Spleen (tissue), 7 donors: ENCODE results near the gene PPM1M.

Source experiments
- POLR2A ChIP-seq, 3 donors: fragments of 450-650 bp; IDR thresholded peaks; one replicate each; pipeline ENCODE4 v1.5.1; 2017; ENCODE audit warnings: antibody characterized with exemption in 3 of 3, mild to moderate bottlenecking in 1 of 3
- TF ChIP-seq, protein P1 (sequence below), 11 experiments: fragments of 200-600 bp in 7 of 11; fragments of 450-650 bp in 4 of 11; sonication (generic) in 4 of 11; IDR thresholded peaks in 8 of 11; conservative IDR thresholded peaks in 3 of 11; 1 replicate in 7 of 11; 2 replicates in 4 of 11; pipeline versions ENCODE4 v1.4.0 to v1.8.0; 2016 to 2021; ENCODE audit warnings: antibody characterized with exemption in 11 of 11, inconsistent platforms in 4 of 11, mild to moderate bottlenecking in 1 of 11
- donor health status: DM: no; HTN: no; CAD: no; lungs with moderate emphysema.
- donor health status: DM: no; HTN: no; CAD: no.
- donor health status: DM: no; HTN: no; CAD: no.

DNA sequence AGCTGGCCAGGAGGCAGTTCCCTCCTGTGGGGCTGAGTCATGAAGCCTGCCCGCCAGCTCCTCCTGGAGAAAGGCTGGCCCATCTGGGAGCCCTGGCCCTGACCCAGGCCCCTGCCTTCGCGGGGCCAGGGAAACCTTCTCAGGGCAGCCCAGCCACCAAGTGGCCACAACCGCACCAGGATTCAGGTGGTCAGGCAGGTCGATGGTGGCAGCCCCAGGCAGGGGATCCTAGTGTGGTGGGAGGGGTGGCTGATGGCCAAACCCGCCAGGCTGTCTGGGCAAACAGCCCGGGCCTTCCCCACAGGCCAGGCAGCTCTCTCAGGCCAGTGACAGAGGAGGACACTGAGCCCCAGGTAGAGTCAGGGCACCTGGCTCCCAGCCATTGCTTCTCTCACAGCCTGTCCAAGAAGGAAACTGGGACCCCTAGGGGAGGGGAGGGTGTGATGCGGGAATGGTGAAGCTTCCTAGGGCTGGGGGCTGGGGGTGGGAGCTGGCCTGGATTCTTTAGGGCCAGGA, 7.8 kb upstream of the PPM1M start:
- no peak for TF ChIP-seq POLR2A (IDR thresholded peaks at IDR 0.05)
- TF ChIP-seq, protein P1, sequence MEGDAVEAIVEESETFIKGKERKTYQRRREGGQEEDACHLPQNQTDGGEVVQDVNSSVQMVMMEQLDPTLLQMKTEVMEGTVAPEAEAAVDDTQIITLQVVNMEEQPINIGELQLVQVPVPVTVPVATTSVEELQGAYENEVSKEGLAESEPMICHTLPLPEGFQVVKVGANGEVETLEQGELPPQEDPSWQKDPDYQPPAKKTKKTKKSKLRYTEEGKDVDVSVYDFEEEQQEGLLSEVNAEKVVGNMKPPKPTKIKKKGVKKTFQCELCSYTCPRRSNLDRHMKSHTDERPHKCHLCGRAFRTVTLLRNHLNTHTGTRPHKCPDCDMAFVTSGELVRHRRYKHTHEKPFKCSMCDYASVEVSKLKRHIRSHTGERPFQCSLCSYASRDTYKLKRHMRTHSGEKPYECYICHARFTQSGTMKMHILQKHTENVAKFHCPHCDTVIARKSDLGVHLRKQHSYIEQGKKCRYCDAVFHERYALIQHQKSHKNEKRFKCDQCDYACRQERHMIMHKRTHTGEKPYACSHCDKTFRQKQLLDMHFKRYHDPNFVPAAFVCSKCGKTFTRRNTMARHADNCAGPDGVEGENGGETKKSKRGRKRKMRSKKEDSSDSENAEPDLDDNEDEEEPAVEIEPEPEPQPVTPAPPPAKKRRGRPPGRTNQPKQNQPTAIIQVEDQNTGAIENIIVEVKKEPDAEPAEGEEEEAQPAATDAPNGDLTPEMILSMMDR (IDR thresholded peaks at IDR 0.05 in 8 of 11, conservative IDR thresholded peaks at IDR 0.05 in 3 of 11), result no peak
